ENCODE results near the gene CTSC. TPM values are rescaled to one million over a fixed set of nuclear protein-coding genes. Genes with fewer than 3 reads are reported as not detected.

CTSC gene
- total RNA-seq, 1 experiment from 2014 or later = 38.0 TPM

GRCh38 chr11:88359114-88359513, 21.6 kb upstream of the CTSC start:
- no TSS peak for BruUV-seq (replicated peaks)
- H3K27ac ChIP-seq (ENCODE audit: low read depth, low read length) = no peak overlapping the region
- H2AFZ ChIP-seq (ENCODE audit: low read depth, low read length, poor library complexity, severe bottlenecking) = no peak overlapping the region
- no peak overlapping the region for H3K9ac ChIP-seq (ENCODE audit: low read length)
- no peaks in the 10 kb centered on the region for H3K9me3 ChIP-seq (ENCODE audit: control insufficient read depth in 1 of 2, insufficient read depth in 1 of 2, low read depth in 1 of 2, low read length in 2 of 2)
- CTCF ChIA-PET = no interaction called here
- H3K4me3 ChIP-seq (replicated peaks in 1 of 2; ENCODE audit: low read depth in 1 of 2, low read length in 2 of 2) = no peak overlapping the region
- H3K36me3 ChIP-seq (ENCODE audit: control insufficient read depth in 1 of 2, insufficient read depth in 2 of 2, low read length in 2 of 2) = no peaks in the 10 kb centered on the region
- DNase-seq (ENCODE audit: low read depth, low spot score) (no peak), ATAC-seq (no peak)
- intact Hi-C loops (cut with micrococcal nuclease) = loop anchor here (1.0 kb wide), 1 partner anchor 21 kb away; no protein-coding TSS in a partner anchor
- POLR2A ChIA-PET = no interaction called here
- no peaks in the 10 kb centered on the region; the same call in 1 of the 2 replicates for H3K9me2 ChIP-seq (ENCODE audit: insufficient read depth)
- no peaks in the 10 kb centered on the region for H4K20me1 ChIP-seq (ENCODE audit: insufficient read depth)
- no peaks in the 10 kb centered on the region for H3K27me3 ChIP-seq (ENCODE audit: insufficient read depth, low read length)
- no peak overlapping the region for H3K4me2 ChIP-seq (ENCODE audit: low read length)
- TF ChIP-seq CBX3 (IDR thresholded peaks at IDR 0.05; ENCODE audit: low read depth) (no peak), ATF3 (IDR thresholded peaks at IDR 0.05) (no peak), SIN3A (IDR thresholded peaks at IDR 0.05; ENCODE audit: low read depth) (no peak), CTCF (IDR thresholded peaks at IDR 0.05 in 2 of 3, conservative IDR thresholded peaks at IDR 0.05 in 1 of 3; ENCODE audit: borderline replicate concordance in 1 of 3, insufficient read depth in 1 of 3, low read depth in 2 of 3, low read length in 2 of 3) (no peak), EZH2phosphoT487 (IDR thresholded peaks at IDR 0.05; ENCODE audit: borderline replicate concordance) (no peak), ELF1 (IDR thresholded peaks at IDR 0.05; ENCODE audit: borderline replicate concordance, low read depth) (no peak), POLR2AphosphoS5 (IDR thresholded peaks at IDR 0.05; ENCODE audit: low read depth, low read length) (no peak), ZBTB33 (IDR thresholded peaks at IDR 0.05; ENCODE audit: extremely low read depth, insufficient replicate concordance, low read length) (no peak), ZFX (IDR thresholded peaks at IDR 0.05) (no peak), JUND (IDR thresholded peaks at IDR 0.05) (no peak), TCF7L2 (IDR thresholded peaks at IDR 0.05; ENCODE audit: borderline replicate concordance, extremely low read depth, insufficient read depth, insufficient read length) (no peak), RAD21 (IDR thresholded peaks at IDR 0.05; ENCODE audit: low read depth) (no peak), POLR2A (IDR thresholded peaks at IDR 0.05; ENCODE audit: borderline replicate concordance, extremely low read depth, insufficient read depth, insufficient read length) (no peak), FOSL1 (IDR thresholded peaks at IDR 0.05; ENCODE audit: low read depth) (no peak), EZH2 (IDR thresholded peaks at IDR 0.05) (no peak), CEBPB (IDR thresholded peaks at IDR 0.05; ENCODE audit: low read depth) (no peak), SRF (IDR thresholded peaks at IDR 0.05; ENCODE audit: low read depth) (no peak), EGR1 (IDR thresholded peaks at IDR 0.05; ENCODE audit: low read depth) (no peak), SP1 (IDR thresholded peaks at IDR 0.05; ENCODE audit: low read depth) (no peak)
- H3K4me1 ChIP-seq (ENCODE audit: control insufficient read depth in 1 of 2, insufficient read depth in 2 of 2, low read length in 2 of 2) = peaks cover 0 to 8% of the 10 kb centered on the region in 2 experiments; a peak in 1 of 4 replicates
- H3K79me2 ChIP-seq (ENCODE audit: insufficient read depth, low read length) = no peaks in the 10 kb centered on the region
- RAD21 ChIA-PET (ENCODE audit: low non-redundant PET in 1 of 2, low total read pairs in 2 of 2, uncharacterized antibody in 2 of 2, unreplicated experiment in 2 of 2) = no interaction called here

Measured in HCT116 (cell line).